Skin epidermis (tissue), 12 donors: ENCODE measurements around the gene MAP7D1.

Experiments used
- H3K27ac ChIP-seq, 21 experiments: fragments of 200-600 bp; sonication (generic) in 11 of 21; one replicate each; pipeline ENCODE4 v1.5.0; 2020; ENCODE audit warnings: mild to moderate bottlenecking in 3 of 21, inconsistent platforms in 2 of 21, moderate library complexity in 2 of 21
- H3K4me3 ChIP-seq, 7 experiments: fragments of 200-600 bp; sonication (generic) in 2 of 7; one replicate each; pipeline ENCODE4 v1.5.0; 2020; ENCODE audit warnings: inconsistent platforms in 2 of 7, mild to moderate bottlenecking in 2 of 7, moderate library complexity in 1 of 7

Gene MAP7D1

DNA sequence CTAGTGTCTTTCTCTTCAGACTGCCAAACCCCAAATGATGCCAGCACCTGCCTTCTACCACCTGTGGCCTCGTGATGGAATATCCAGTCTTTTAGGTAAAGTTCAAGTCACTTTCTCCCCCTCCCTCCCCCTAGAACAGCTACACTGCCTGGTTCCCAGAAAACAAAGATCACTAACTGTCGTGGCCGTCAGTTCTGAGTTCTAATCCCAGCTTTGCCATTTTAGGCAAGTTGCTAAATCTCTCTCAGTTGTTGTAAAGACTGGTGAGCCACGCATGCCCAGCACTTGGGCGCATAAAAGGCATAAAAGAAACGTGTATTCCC lies 6.0 kb upstream of the MAP7D1 start:
- peak overlapping the region in 3 of 7 experiments; percentile 5 to 76 (median 71) for H3K4me3 ChIP-seq
- peak overlapping the region; percentile 32 to 99 (median 95) for H3K27ac ChIP-seq

GRCh38 chr1:36150296-36151133 lies 5.4 kb upstream of the MAP7D1 start:
- Histone ChIP-seq H3K4me3 (peak overlapping the region in 3 of 7 experiments; percentile 2 to 6 (median 5)), H3K27ac (peak overlapping the region; percentile 32 to 99 (median 95))

DNA sequence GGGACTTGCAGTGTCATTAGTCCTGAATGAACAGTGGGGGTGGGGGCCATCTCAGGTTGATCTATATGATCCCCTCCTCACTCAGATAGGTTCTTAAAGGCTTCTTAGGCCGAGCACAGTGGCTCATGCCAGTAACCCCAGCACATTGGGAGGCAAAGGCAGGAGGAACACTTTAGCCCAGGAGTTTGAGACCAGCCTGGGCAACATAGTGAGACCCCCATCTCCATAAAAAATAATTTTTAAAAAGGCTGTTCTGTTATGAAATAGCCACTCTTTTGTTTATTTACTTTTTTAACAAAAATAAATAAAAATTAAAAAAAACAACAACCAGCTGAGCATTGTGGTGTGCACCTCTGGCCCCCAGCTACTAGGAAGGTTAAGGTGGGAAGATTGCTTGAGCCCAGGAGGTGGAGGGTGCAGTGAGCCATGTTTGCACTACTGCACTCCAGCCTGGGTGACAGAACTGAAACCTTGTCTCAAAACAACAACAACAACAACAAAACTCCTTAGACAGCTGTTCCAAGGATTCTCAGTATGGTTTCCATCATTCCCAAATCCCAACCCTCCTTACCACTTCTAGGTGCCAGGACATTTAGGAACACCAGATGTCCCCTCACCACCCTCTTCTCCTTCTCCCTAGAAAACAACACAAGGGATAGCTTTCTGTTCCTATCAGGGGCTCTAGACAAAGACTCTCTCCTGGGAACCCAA lies 4.7 kb upstream of the MAP7D1 start:
- no peak overlapping the region for H3K4me3 ChIP-seq

GRCh38 chr1:36151845-36152203 lies 4.1 kb upstream of the MAP7D1 start:
- Histone ChIP-seq H3K27ac (peak overlapping the region in 20 of 21 experiments; percentile 78 to 99 (median 95)), H3K4me3 (no peak overlapping the region)

More for the DNA sequence above, 4.7 kb upstream of the MAP7D1 start:
- H3K27ac ChIP-seq: peak overlapping the region in 20 of 21 experiments; percentile 78 to 99 (median 95)

DNA sequence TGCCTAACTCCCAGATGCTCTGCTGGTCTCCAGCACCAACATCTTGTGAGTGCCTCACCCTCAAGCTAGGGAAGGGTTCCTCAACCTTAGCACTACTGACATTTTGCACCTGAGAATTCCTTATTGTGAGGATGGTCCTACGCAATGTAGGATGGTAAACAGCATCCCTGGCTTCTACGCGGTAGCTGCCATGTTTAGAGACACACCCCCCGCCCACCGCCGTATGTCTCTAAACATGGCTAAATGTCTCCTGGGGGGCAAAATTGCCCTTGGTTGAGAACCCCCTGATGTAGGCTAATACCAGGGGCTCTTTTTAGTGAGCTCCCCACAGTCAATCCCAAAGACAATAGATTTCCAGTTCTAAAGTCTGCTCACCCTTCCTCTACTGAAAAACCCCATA lies 2.5 kb upstream of the MAP7D1 start:
- Histone ChIP-seq H3K4me3 (no peak overlapping the region), H3K27ac (peak overlapping the region in 10 of 21 experiments; percentile 8 to 99 (median 94))

DNA sequence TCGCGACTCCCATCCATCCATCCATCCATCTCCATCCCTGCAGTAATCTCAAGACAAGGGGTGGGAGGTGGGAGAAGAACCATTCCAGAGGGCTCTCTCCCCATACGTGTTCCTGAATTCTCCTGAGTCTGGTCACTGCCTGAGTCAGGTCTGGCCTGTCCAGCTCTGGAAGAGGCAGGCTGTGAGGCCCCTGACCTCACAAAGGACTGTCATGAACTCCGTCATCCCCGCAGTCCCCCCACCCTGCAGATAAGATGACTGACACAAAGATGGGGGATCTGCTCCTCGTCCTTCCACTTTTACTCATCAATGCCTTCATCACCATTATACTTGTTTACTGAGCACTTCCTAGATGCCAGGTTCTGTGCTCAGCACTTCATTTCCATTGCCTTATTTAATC lies 1.6 kb upstream of the MAP7D1 start:
- H3K4me3 ChIP-seq: no peak overlapping the region
- H3K27ac ChIP-seq: peak overlapping the region in 10 of 21 experiments; percentile 28 to 100 (median 98)

- Histone ChIP-seq H3K4me3 (peak overlapping the region; percentile 83 to 99 (median 93)), H3K27ac (peak overlapping the region; percentile 91 to 100 (median 99))
These were observed 1.1 kb upstream of the MAP7D1 start for GRCh38 chr1:36154765-36155407.

DNA sequence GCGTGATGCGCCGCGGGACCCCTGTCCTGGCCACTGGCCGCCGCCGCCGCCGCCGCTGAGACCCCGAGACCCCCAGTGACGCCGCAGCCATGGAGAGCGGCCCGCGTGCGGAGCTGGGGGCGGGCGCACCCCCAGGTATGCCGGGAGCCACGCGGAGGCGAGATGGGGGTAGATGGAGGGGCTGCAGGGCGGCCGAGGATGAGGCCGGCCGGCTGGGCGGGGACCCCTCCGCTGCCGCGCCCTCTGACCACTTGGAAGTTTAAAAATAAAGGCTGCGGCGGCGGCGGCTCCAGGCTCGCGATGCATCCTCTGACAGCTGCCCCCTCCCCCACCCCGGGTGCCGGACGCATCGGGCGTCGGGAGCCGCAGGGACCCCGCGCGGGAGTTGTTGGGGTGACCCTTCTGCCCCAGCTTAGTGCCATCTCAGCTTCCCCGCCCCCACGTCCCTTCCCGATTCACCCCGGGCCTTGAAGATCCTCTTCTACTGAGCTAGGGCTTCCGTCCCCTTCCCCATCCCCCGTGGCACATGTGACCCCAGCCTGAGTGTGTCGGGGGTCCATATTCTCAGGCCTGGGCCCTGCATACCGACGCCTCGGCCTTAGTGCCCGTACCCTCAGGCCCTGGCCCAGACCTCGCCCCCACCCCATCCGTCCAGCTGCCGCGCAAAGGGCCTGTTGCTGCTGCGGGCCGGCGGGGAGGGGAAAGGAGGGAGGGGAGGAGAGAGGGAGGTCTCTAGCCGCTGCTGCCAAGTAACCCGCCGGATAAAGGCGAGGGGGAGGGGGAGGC lies 562 bp downstream of the MAP7D1 start:
- Histone ChIP-seq H3K4me3 (peak overlapping the region; percentile 83 to 99 (median 93)), H3K27ac (peak overlapping the region; percentile 91 to 100 (median 99))

DNA sequence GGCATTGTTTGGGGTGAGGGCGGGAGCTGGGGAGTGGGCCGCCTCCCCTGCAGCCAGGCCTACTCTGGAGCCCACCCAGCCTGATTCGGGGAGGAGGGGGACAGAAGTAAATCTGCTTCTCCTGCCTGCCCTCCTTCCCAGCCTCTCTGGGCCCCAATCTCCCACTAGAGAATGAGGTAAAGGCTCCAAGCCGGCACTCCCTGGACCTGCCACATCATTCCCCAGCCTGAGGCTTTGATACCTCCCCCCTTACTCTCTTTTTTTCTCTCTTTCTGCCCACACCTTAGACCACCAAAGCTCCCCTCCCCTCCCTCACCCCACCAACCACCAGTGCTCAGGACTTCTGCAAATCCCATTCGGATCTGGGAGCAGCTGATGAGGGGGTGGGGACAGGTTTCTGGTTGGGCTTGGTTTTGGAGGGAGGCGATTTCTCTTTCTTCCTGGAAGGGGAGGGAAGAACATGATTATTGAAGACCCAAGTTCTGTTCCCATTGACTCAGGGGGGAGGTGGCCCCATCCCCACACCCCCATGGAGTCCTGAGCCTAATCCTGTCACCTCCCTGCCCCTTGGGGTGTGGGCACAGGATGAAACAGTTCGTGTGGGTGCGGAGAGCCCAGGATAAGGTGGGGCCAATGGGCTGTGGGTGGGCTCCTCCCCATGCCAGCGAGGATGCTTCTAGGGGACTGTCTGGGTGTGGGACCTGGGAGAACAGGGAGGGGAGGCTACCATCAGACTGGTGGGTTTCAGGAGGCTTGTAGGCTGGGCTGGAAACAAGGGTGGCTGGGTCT lies 1.3 kb downstream of the MAP7D1 start:
- Histone ChIP-seq H3K27ac (peak overlapping the region; percentile 91 to 100 (median 99)), H3K4me3 (peak overlapping the region; percentile 83 to 99 (median 93))

DNA sequence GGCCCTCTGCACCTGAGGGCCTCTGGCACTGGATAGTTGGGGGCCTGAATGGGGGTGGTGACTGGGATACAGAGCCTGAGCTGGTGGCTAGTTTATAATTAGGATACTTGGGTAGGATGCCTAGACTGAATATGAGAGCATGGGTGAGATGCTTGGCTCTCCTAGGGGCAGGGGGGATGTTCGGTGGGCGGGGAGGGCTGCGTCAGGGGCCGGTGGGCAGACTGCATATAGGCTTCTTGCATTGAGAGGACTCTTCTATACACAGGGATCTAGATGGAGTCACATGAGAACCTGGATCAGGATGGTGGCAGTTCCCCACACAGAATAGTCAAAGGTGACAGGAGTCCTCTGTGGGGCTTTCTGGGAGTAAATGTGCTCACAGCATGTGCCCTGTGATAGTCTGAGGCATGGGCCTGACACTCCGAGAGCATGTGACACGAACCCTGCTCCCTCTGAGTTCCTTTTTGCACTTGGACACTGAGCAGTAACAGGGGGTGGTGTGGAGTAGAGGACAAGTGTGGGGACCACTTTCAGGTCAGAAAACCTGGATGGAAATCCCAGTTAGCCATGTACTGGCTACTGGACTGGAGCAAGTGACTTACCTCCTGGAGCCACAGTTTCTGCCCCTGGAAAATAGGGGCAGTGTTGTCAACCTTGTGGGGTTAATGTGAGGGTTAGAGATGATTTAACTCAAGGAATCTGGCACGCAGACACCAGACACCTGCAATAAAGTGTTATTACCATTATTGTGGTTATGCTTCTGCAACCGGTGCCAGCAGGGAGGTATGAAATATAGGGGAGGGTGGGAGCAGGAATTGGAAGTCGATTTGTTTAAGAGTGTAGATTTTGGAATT lies 2.2 kb downstream of the MAP7D1 start:
- peak overlapping the region in 19 of 21 experiments; percentile 91 to 100 (median 99) for H3K27ac ChIP-seq
- peak overlapping the region; percentile 83 to 99 (median 93) for H3K4me3 ChIP-seq

DNA sequence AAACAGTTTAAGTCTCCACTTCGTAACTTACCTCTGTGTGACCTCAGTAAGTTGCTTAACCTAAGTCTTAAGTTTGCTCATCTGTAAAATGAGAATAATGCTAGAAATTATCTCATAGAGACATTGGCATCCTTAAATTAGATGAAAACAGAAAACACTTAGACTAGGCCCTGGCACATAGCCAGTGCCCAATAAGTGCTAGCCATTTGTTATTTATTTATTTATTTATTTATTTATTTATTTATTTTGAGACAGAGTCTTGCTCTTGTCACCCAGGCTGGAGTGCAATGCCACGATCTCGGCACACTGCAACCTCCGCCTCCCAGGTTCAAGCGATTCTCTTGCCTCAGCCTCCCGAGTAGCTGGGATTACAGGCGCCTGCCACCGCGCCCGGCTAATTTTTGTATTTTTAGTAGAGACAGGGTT lies 2.9 kb downstream of the MAP7D1 start:
- peak overlapping the region in 15 of 21 experiments; percentile 70 to 100 (median 99) for H3K27ac ChIP-seq
- H3K4me3 ChIP-seq: peak overlapping the region in 1 of 7 experiments; percentile 99

- peak overlapping the region in 20 of 21 experiments; percentile 49 to 100 (median 89) for H3K27ac ChIP-seq
These were observed 3.8 kb downstream of the MAP7D1 start for GRCh38 chr1:36159614-36160387.

GRCh38 chr1:36160388-36160948 lies 4.5 kb downstream of the MAP7D1 start:
- H3K4me3 ChIP-seq: peak overlapping the region in 6 of 7 experiments; percentile 19 to 31 (median 21)
- H3K27ac ChIP-seq: peak overlapping the region in 20 of 21 experiments; percentile 70 to 100 (median 89)

More at GRCh38 chr1:36159614-36160387, 3.8 kb downstream of the MAP7D1 start:
- H3K4me3 ChIP-seq: no peak overlapping the region

DNA sequence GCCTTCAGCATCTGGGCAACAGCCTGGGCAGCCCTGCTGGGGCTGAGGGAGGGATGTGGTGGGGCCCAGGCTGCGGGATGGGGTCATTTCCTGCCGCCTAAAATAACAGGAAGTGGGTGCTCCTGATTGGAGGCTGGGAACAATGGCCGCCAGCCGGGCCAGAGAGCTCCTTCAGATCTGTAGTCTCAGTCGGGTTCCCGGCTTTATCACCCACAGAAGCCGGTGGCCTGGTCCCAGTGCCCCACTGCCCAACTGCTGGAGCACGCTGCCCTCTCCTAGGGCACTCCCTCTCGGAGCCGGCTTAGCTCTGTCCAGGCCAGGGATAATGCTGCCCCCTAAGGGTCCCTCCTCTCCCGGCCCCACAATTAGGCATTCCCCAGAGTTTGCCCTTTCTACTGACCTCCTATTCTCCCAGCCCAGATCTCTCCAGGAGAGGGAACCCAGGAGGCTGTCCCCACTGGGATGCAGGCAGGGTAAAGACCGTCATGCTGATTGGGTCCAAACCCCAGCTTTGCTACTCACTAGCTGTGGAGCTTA lies 5.1 kb downstream of the MAP7D1 start:
- Histone ChIP-seq H3K27ac (peak overlapping the region; percentile 26 to 100 (median 88)), H3K4me3 (peak overlapping the region; percentile 4 to 31 (median 21))

DNA sequence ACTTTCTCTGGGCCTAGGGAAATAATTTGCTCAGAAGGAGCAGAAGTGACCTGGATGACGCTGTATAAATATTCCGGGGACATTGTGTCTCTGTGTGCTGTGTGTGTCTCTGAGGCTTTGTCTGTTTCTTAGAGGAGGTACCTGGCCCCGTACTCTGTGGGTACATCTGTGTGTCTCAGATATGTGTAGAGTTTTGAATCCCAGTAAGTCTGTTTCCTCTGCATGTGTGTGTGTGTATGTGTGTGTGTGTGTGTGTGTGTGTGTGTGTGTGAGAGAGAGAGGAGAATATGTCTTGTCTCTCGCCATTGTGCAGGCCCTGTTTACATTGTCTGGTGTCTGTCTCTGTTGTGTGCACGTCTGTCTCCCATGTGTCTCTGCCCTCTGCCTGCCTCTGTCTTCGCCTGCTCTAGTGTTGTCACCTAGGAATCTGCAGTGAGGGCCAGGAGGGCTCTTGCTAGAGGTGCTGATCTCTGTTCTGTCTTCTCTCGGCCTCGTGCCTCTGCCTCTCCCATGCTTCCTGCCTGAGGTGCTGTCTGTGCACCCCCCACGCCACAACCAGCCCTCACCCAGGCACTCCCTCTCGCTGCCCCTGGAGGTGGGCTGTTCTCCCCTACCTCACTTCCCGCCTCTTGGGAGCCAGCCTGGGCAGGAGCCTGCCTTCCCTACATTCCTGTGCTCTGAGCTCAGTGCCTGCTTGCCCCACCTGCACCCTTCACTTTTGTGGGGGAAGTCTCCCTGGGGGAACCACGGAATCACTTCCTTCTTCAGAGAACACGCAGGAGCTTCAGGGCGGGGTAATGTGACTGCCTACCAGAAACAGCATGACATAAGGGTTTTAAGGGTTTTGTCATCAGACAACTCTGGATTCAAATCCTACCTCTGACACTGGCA lies 5.9 kb downstream of the MAP7D1 start:
- Histone ChIP-seq H3K4me3 (peak overlapping the region in 6 of 7 experiments; percentile 19 to 31 (median 21)), H3K27ac (peak overlapping the region; percentile 26 to 100 (median 88))
